CD4-positive, alpha-beta T cell (primary cell): Measurements from ENCODE around the gene TMEM94. TPM values are rescaled to one million over a fixed set of nuclear protein-coding genes. Genes with fewer than 3 reads are reported as not detected.

Source experiments
- ATAC-seq: fragments of 200-7000 bp; cut with Tn5 transposase; one replicate; pipeline ENCODE4 v1.10.0; 2022; ENCODE audit warnings: mild to moderate bottlenecking; ENCODE audit not compliant: poor library complexity
- CTCF ChIA-PET: fragments of 350-600 bp; sonication (Branson Sonifier 250); formaldehyde crosslinking; loops from one replicate; lab custom pipeline; 2021; ENCODE audit warnings: antibody characterized with exemption, inconsistent platforms; lab: Charles Lee
- POLR2A ChIA-PET: fragments of 350-600 bp; sonication (Branson Sonifier 250); formaldehyde crosslinking; loops from one replicate; lab custom pipeline; 2021; ENCODE audit warnings: antibody characterized with exemption, inconsistent platforms; lab: Charles Lee
- DNase-seq, 14 experiments: peaks; one replicate each; pipeline ENCODE4 v3.0.0-alpha.2; 2013 to 2020; ENCODE audit warnings: mixed read lengths in 2 of 14
- H3K27ac ChIP-seq, 2 donors: one replicate each; pipeline versions ENCODE4 v1.5.1 to v1.7.0; 2013; ENCODE audit warnings: low read length in 2 of 2, low read depth in 1 of 2, mild to moderate bottlenecking in 1 of 2
- H3K27me3 ChIP-seq, 2 experiments: 1 replicate in 1 of 2; 2 replicates in 1 of 2; pipeline versions ENCODE4 v1.6.1 to v1.7.0; 2013; ENCODE audit warnings: low read length in 2 of 2, control low read depth in 1 of 2, mild to moderate bottlenecking in 1 of 2, moderate library complexity in 1 of 2; ENCODE audit not compliant: insufficient read depth in 2 of 2, control insufficient read depth in 1 of 2
- H3K36me3 ChIP-seq: one replicate; pipeline ENCODE4 v1.6.1; 2013; ENCODE audit warnings: low read length, control low read depth; ENCODE audit not compliant: insufficient read depth
- H3K4me1 ChIP-seq: one replicate; pipeline ENCODE4 v1.6.1; 2013; ENCODE audit warnings: low read length, control low read depth; ENCODE audit not compliant: insufficient read depth
- H3K4me3 ChIP-seq: one replicate; pipeline ENCODE4 v1.5.1; 2013; ENCODE audit warnings: mild to moderate bottlenecking, low read length, moderate library complexity
- H3K9me3 ChIP-seq, 2 experiments: 1 replicate in 1 of 2; 2 replicates in 1 of 2; pipeline versions ENCODE4 v1.6.1 to v1.7.0; 2013; ENCODE audit warnings: low read length in 2 of 2, mild to moderate bottlenecking in 2 of 2, control low read depth in 1 of 2, moderate library complexity in 1 of 2; ENCODE audit not compliant: control insufficient read depth in 1 of 2, insufficient read depth in 1 of 2
- H3K27ac Mint-ChIP-seq: one replicate; pipeline ENCODE4 v1.8.0; 2020; ENCODE audit warnings: mixed read lengths
- H3K27me3 Mint-ChIP-seq: one replicate; pipeline ENCODE4 v1.8.0; 2021; ENCODE audit warnings: mixed read lengths
- H3K36me3 Mint-ChIP-seq: one replicate; pipeline ENCODE4 v1.8.0; 2021; ENCODE audit warnings: low read depth, mixed read lengths
- H3K4me1 Mint-ChIP-seq: one replicate; pipeline ENCODE4 v1.8.0; 2021; ENCODE audit warnings: low read depth, mixed read lengths
- H3K4me3 Mint-ChIP-seq: one replicate; pipeline ENCODE4 v1.8.0; 2020; ENCODE audit warnings: mild to moderate bottlenecking, mixed read lengths
- H3K9me3 Mint-ChIP-seq: one replicate; pipeline ENCODE4 v1.8.0; 2020; ENCODE audit warnings: mixed read lengths
- intact Hi-C, 2 experiments: fragments of 100-400 bp; cut with DNase I in 1 of 2; cut with micrococcal nuclease in 1 of 2; formaldehyde crosslinking; loops; one replicate each; pipeline versions ENCODE4 v1.15.1 to v1.9.0; 2023 to 2025; cut with DNase I, micrococcal nuclease
- total RNA-seq, 174 experiments: library from RNA in 2 of 174; stranded (reverse) in 2 of 174; gene quantifications; one replicate each; pipeline ENCODE4 v1.2.3 and lab custom pipeline; 2021 to 2026
- TF ChIP-seq, protein P1 (sequence below): fragments of 200-600 bp; IDR thresholded peaks from one replicate; pipeline ENCODE4 v1.8.0; 2022; ENCODE audit warnings: antibody characterized with exemption, mild to moderate bottlenecking

The TMEM94 gene
- total RNA-seq, 2 experiments from 2014 or later = 52.8 to 57.3 TPM

DNA sequence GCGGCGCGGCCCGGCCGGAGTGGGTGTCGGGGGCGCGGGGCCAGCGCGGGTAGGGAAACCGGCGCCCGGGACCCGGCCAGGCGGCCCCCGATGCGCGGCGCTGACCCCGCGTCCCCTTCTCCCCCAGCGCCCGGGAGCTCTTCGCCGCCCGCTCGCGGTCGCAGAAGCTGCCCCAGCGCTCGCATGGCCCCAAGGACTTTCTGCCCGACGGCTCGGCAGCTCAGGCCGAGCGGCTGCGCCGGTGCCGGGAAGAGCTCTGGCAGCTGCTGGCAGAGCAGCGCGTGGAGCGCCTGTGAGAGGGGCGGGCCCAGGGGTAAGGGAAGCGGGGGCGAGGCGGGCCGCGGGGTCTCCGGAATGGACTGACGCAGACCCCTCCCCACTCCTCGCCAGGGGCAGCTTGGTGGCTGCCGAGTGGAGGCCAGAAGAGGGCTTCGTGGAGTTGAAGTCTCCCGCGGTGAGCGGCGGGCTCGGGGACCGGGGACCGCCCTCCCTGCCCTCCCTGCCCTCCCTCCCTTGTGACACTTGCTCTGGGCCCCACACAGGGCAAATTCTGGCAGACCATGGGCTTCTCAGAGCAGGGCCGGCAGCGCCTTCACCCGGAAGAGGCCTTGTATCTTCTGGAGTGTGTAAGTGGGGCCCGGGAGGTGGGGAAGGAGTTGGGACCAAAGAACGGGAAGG lies 60.3 kb downstream of the TMEM94 start:
- H3K36me3 ChIP-seq = peaks cover 24% of the 10 kb centered on the region
- intact Hi-C loops = loop anchor here (1.0 to 2.0 kb wide), 4 partner anchors 9 to 228 kb away; partner anchors contain the start of genes GRB2 (in 1 of the 2), LLGL2 (in 1 of the 2) and SLC25A19 (in 1 of the 2)

DNA sequence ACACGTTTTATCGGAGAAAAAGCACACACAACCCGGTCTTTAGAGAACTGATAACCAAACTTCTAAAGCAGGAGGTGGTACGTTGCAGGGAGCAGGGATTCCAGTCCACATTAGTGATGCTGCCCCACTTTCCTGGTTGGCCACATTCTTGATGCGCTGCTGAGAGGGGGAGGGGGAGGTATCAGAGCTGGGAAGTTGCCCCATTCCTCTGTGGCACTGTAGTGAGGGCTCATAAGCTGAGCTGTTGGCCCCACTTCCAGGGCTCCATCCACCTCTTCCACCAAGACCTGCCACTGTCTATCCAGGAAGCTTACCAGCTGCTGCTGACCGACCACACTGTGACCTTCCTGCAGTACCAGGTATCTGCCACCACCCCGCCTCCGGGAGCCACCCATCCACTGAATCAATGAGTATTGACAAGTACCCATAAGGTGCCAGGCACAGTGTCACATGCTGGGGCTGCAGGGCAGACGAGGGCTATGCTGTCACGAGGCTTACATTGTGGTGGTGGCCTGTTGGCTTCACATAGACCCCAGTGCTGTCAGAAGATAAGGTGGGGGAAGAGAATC lies 60.9 kb downstream of the TMEM94 start:
- Histone ChIP-seq H3K27ac (peak overlapping the region; percentile 3 to 18), H3K36me3 (peaks cover 30% of the 10 kb centered on the region), H3K9me3 (peaks cover 0 to 4% of the 10 kb centered on the region in 2 experiments), H3K27me3 (peaks cover 9 to 10% of the 10 kb centered on the region in 2 experiments), H3K4me1 (peaks cover 44% of the 10 kb centered on the region), H3K4me3 (peak overlapping the region; percentile 84)
- peak overlapping the region; percentile 85 for H3K4me3 Mint-ChIP-seq
- no peaks in the 10 kb centered on the region for H3K9me3 Mint-ChIP-seq
- H3K27me3 Mint-ChIP-seq = no peaks in the 10 kb centered on the region
- TF ChIP-seq, protein P1, sequence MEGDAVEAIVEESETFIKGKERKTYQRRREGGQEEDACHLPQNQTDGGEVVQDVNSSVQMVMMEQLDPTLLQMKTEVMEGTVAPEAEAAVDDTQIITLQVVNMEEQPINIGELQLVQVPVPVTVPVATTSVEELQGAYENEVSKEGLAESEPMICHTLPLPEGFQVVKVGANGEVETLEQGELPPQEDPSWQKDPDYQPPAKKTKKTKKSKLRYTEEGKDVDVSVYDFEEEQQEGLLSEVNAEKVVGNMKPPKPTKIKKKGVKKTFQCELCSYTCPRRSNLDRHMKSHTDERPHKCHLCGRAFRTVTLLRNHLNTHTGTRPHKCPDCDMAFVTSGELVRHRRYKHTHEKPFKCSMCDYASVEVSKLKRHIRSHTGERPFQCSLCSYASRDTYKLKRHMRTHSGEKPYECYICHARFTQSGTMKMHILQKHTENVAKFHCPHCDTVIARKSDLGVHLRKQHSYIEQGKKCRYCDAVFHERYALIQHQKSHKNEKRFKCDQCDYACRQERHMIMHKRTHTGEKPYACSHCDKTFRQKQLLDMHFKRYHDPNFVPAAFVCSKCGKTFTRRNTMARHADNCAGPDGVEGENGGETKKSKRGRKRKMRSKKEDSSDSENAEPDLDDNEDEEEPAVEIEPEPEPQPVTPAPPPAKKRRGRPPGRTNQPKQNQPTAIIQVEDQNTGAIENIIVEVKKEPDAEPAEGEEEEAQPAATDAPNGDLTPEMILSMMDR = peak; percentile 14
- peaks cover 34% of the 10 kb centered on the region for H3K36me3 Mint-ChIP-seq
- peaks cover 27% of the 10 kb centered on the region for H3K4me1 Mint-ChIP-seq
- intact Hi-C loops = loop anchor here (2.0 kb wide), 2 partner anchors 83 to 229 kb away; partner anchors contain the start of gene SLC25A19 (in 1 of the 2)
- POLR2A ChIA-PET = interaction anchor here (1.4 to 3.1 kb wide), 12 partner anchors 9 to 338 kb away, joined by 4 to 57 read pairs (median 10); partner anchors contain the start of genes GRB2, LLGL2, MIF4GD and SLC25A19
- CTCF ChIA-PET = interaction anchor here (0.7 to 2.1 kb wide), 4 partner anchors 8 to 316 kb away, joined by 3 to 26 read pairs (median 4); partner anchors contain the start of genes LLGL2, MIF4GD and SLC25A19
- H3K27ac Mint-ChIP-seq = peak overlapping the region; percentile 91
- no peak for ATAC-seq
- peak in 7 of 14 experiments; percentile 17 to 54 (median 37) for DNase-seq

More for the DNA sequence above, 60.3 kb downstream of the TMEM94 start:
- DNase-seq = peak in 10 of 14 experiments; percentile 13 to 67 (median 17)
- H3K4me3 ChIP-seq = peak overlapping the region; percentile 84
- peak overlapping the region in 1 of 2 donors; percentile 3 for H3K27ac ChIP-seq
- no peaks in the 10 kb centered on the region for H3K27me3 Mint-ChIP-seq
- peaks cover 0 to 4% of the 10 kb centered on the region in 2 experiments for H3K9me3 ChIP-seq
- H3K4me1 ChIP-seq = peaks cover 44% of the 10 kb centered on the region
- H3K27me3 ChIP-seq = peaks cover 9 to 10% of the 10 kb centered on the region in 2 experiments
- POLR2A ChIA-PET = interaction anchor here (0.5 to 3.1 kb wide), 22 partner anchors 9 to 545 kb away, joined by 3 to 57 read pairs (median 6); partner anchors contain the start of genes GGA3, GRB2, HID1 and LLGL2
- no peaks in the 10 kb centered on the region for H3K9me3 Mint-ChIP-seq
- peaks cover 27% of the 10 kb centered on the region for H3K4me1 Mint-ChIP-seq
- peak; percentile 13 for ATAC-seq
- H3K36me3 Mint-ChIP-seq = peaks cover 32% of the 10 kb centered on the region
- H3K27ac Mint-ChIP-seq = peak overlapping the region; percentile 91
- peak overlapping the region; percentile 85 for H3K4me3 Mint-ChIP-seq
- CTCF ChIA-PET = interaction anchor here (0.8 to 2.1 kb wide), 9 partner anchors 8 to 247 kb away, joined by 3 to 26 read pairs (median 4); partner anchors contain the start of genes GRB2, LLGL2, MIF4GD and SLC25A19
- TF ChIP-seq, protein P1 = no peak

DNA sequence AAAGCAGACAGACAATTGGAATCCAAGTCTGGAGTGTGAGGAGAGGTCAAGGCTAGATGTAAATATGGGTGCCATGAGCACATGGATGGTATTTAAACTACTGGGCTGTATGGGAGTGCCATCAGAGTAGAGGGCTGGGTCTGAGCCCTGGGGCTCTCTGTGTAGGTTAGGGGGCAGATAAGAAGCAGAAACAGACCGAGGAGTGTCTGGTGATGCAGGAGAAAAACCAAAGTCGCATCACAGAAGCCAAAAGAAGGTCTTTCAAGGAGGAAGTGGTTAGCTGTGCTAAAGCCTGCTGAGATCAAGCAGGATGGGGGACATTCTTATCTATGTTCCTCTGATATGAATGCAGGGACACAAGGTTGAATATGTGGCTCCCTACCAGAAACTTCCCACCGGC lies 61.8 kb downstream of the TMEM94 start:
- Histone ChIP-seq H3K27ac (peak overlapping the region; percentile 18 to 22), H3K4me3 (peak overlapping the region; percentile 84), H3K4me1 (peaks cover 44% of the 10 kb centered on the region), H3K36me3 (peaks cover 34% of the 10 kb centered on the region), H3K9me3 (peaks cover 0 to 4% of the 10 kb centered on the region in 2 experiments), H3K27me3 (peaks cover 9 to 10% of the 10 kb centered on the region in 2 experiments)
- CTCF ChIA-PET = interaction anchor here (0.7 to 1.3 kb wide), 3 partner anchors 25 to 317 kb away, joined by 3 read pairs; partner anchors contain the start of gene SLC25A19
- TF ChIP-seq, protein P1 = no peak
- ATAC-seq (peak; percentile 65), DNase-seq (peak in 12 of 14 experiments; percentile 21 to 87 (median 46))
- POLR2A ChIA-PET = interaction anchor here (0.9 to 3.1 kb wide), 7 partner anchors 8 to 337 kb away, joined by 3 to 57 read pairs (median 6); partner anchors contain the start of genes LLGL2, MIF4GD, SLC25A19 and TMEM94
- intact Hi-C loops = no loop called here
- peak overlapping the region; percentile 85 for H3K4me3 Mint-ChIP-seq
- peaks cover 41% of the 10 kb centered on the region for H3K36me3 Mint-ChIP-seq
- H3K4me1 Mint-ChIP-seq = peaks cover 29% of the 10 kb centered on the region
- no peaks in the 10 kb centered on the region for H3K9me3 Mint-ChIP-seq
- H3K27ac Mint-ChIP-seq = peak overlapping the region; percentile 91
- no peaks in the 10 kb centered on the region for H3K27me3 Mint-ChIP-seq
